Astrocyte of the cerebellum (primary cell): ENCODE data around the gene NELFA.
A peak's percentile ranks its signal among the peaks of the same experiment; 100 is the strongest.

Source experiments
- DNase-seq: peaks from one replicate; pipeline ENCODE4 v3.0.0-alpha.2; 2011; ENCODE audit warnings: low read depth
- H3K4me3 ChIP-seq: 2 replicates; pipeline ENCODE4 v1.5.1; 2011; ENCODE audit warnings: mild to moderate bottlenecking, low read depth, low read length, moderate library complexity
- CTCF ChIP-seq: IDR thresholded peaks from 2 replicates; pipeline ENCODE4 v1.5.1; 2012; ENCODE audit warnings: low read length, low read depth, moderate library complexity, mild to moderate bottlenecking; ENCODE audit errors: missing control alignments
- in situ Hi-C: cut with HindIII; loops from 2 replicates; pipeline ENCODE4 v1.10.0; 2017; ENCODE audit warnings: low sequenced_read_pairs

NELFA gene

GRCh38 chr4:1972414-1972813 is 36.4 kb downstream of the NELFA start:
- H3K4me3 ChIP-seq = no peak overlapping the region
- TF ChIP-seq CTCF = no peak
- in situ Hi-C loops = no loop called here
- no peak for DNase-seq

GRCh38 chr4:1971456-1972200 is 37.1 kb downstream of the NELFA start:
- TF ChIP-seq CTCF = no peak
- no peak overlapping the region for H3K4me3 ChIP-seq
- DNase-seq = no peak
- in situ Hi-C loops = no loop called here

- no peak for TF ChIP-seq CTCF
- in situ Hi-C loops = no loop called here
- no peak for DNase-seq
- no peak overlapping the region for H3K4me3 ChIP-seq
Observed at GRCh38 chr4:1970926-1971325, 37.8 kb downstream of the NELFA start.

GRCh38 chr4:1969928-1970723 is 38.6 kb downstream of the NELFA start:
- H3K4me3 ChIP-seq = no peak overlapping the region
- in situ Hi-C loops = no loop called here
- no peak for TF ChIP-seq CTCF
- DNase-seq = no peak

- no peak overlapping the region for H3K4me3 ChIP-seq
- in situ Hi-C loops = no loop called here
- no peak for TF ChIP-seq CTCF
- no peak for DNase-seq
Observed at GRCh38 chr4:1968686-1969295, 40.0 kb downstream of the NELFA start.

- DNase-seq = peak; percentile 45
- in situ Hi-C loops = no loop called here
- no peak overlapping the region for H3K4me3 ChIP-seq
- no peak for TF ChIP-seq CTCF
Observed at GRCh38 chr4:1967512-1968149, 41.1 kb downstream of the NELFA start.
